Lower lobe of right lung (tissue), 2 donors: ENCODE measurements around the gene HOXA4. TPM values are rescaled to one million over a fixed set of nuclear protein-coding genes. Genes with fewer than 3 reads are reported as not detected.
A peak's percentile ranks its signal among the peaks of the same experiment; 100 is the strongest.

ENCODE experiments used
- ATAC-seq, 2 donors: fragments of 200-7000 bp; cut with Tn5 transposase; one replicate each; pipeline ENCODE4 v1.9.1; 2020 to 2022; ENCODE audit warnings: mild to moderate bottlenecking in 2 of 2, moderate library complexity in 2 of 2
- DNase-seq: peaks from one replicate; pipeline ENCODE4 v3.0.0-alpha.2; 2020
- H3K27ac ChIP-seq: fragments of 200-600 bp; one replicate; pipeline ENCODE4 v1.8.0; 2022
- H3K27me3 ChIP-seq: fragments of 200-600 bp; one replicate; pipeline ENCODE4 v1.8.0; 2022; ENCODE audit warnings: low read depth
- H3K36me3 ChIP-seq: fragments of 200-600 bp; one replicate; pipeline ENCODE4 v1.8.0; 2022; ENCODE audit warnings: mild to moderate bottlenecking
- H3K4me1 ChIP-seq: fragments of 200-600 bp; one replicate; pipeline ENCODE4 v1.8.0; 2022
- H3K4me3 ChIP-seq: fragments of 200-600 bp; one replicate; pipeline ENCODE4 v1.8.0; 2022; ENCODE audit warnings: mild to moderate bottlenecking
- H3K9me3 ChIP-seq: fragments of 200-600 bp; one replicate; pipeline ENCODE4 v1.8.0; 2022
- intact Hi-C: fragments of 100-400 bp; cut with DNase I; formaldehyde crosslinking; loops from one replicate; pipeline ENCODE4 v1.11.0; 2022
- total RNA-seq: library from RNA; stranded (reverse); fragmentation: NEBNext Ultra II Directional; extraction: Animal tissue kit (Norgen Biotek cat#: 25700); gene quantifications from one replicate; pipeline ENCODE4 v1.2.1, GENCODE V29; 2021
- TF ChIP-seq, protein P1 (sequence below): fragments of 200-600 bp; IDR thresholded peaks from one replicate; pipeline ENCODE4 v1.8.0; 2022; ENCODE audit warnings: antibody characterized with exemption, mild to moderate bottlenecking
- donor health status: DM: no; HTN: yes; CAD: no; lungs with severe emphysema.

Gene HOXA4
- total RNA-seq, 1 donor from 2014 or later: 8.5 TPM

DNA sequence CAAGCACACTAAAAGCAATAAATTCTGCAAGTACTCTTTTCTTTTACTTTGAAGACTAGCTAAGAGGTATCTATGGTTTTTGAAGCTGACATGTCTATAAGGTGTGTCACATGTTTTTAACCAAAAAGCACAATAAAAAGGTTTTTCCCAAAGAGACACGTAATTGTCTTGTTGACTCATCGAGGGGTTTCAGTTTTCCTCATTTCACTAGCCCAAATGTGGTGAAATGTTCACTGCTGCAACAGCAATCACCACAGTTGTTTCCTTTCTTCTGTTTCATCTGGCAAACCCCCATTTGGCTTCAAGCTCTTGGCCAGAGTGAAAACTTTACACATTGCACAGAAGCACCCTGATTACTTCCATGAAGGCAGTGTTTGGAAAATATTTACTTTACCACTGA is 3.8 kb upstream of the HOXA4 start:
- Histone ChIP-seq H3K27ac (peak overlapping the region; percentile 95), H3K9me3 (no peaks in the 10 kb centered on the region), H3K36me3 (no peaks in the 10 kb centered on the region), H3K27me3 (peaks cover 35% of the 10 kb centered on the region), H3K4me1 (peaks cover 46% of the 10 kb centered on the region), H3K4me3 (no peak overlapping the region)
- ATAC-seq (no peak), DNase-seq (no peak)
- intact Hi-C loops: no loop called here
- TF ChIP-seq, protein P1, sequence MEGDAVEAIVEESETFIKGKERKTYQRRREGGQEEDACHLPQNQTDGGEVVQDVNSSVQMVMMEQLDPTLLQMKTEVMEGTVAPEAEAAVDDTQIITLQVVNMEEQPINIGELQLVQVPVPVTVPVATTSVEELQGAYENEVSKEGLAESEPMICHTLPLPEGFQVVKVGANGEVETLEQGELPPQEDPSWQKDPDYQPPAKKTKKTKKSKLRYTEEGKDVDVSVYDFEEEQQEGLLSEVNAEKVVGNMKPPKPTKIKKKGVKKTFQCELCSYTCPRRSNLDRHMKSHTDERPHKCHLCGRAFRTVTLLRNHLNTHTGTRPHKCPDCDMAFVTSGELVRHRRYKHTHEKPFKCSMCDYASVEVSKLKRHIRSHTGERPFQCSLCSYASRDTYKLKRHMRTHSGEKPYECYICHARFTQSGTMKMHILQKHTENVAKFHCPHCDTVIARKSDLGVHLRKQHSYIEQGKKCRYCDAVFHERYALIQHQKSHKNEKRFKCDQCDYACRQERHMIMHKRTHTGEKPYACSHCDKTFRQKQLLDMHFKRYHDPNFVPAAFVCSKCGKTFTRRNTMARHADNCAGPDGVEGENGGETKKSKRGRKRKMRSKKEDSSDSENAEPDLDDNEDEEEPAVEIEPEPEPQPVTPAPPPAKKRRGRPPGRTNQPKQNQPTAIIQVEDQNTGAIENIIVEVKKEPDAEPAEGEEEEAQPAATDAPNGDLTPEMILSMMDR: no peak

DNA sequence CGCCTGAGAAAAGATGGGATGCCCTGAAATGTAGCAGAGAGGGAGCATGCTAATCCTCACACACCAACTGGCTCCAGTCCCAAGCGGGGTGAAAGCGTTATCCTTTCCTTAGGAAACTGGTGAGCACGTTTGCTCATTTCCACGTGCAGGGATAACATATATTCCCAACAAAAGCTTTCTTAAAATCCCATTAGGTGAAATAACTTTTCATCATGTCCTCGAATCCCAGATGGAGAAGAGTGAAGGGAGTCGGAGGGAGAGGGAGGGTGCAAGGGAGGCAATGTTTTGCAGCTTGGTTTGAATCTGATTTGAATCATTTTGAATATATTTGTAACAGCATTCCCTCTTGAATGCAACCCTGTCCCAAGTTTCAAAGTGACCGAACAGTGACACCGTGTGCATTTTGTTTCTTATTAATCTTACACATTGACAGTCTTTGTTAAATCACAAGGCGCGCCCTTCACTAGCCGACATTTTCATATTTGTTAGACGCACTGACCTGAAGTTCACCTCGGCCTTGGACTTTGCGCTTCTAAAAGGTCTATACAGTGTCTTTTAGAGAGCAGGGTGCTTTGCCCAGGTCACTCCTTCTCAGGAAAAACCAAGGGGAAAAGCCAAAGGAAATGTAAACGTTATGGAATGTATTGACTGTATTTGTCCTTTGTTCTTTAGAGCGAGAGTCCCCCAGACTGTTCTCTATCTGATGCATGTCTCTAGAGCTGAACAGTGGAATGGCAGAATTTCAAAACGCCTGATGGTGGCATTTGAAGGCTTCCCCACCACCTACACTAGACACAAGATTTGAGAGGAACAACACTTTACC is 3.1 kb upstream of the HOXA4 start:
- Histone ChIP-seq H3K4me1 (peaks cover 46% of the 10 kb centered on the region), H3K9me3 (no peaks in the 10 kb centered on the region), H3K4me3 (no peak overlapping the region), H3K27ac (peak overlapping the region; percentile 58), H3K36me3 (no peaks in the 10 kb centered on the region), H3K27me3 (peaks cover 31% of the 10 kb centered on the region)
- intact Hi-C loops: no loop called here
- TF ChIP-seq, protein P1: no peak
- DNase-seq (no peak), ATAC-seq (no peak)

GRCh38 chr7:27132978-27133377 is 2.4 kb upstream of the HOXA4 start:
- Histone ChIP-seq H3K4me3 (no peak overlapping the region), H3K9me3 (no peaks in the 10 kb centered on the region), H3K36me3 (no peaks in the 10 kb centered on the region), H3K27me3 (peaks cover 35% of the 10 kb centered on the region), H3K27ac (no peak overlapping the region), H3K4me1 (peaks cover 40% of the 10 kb centered on the region)
- intact Hi-C loops: no loop called here
- ATAC-seq: no peak
- DNase-seq: no peak
- TF ChIP-seq, protein P1: no peak

GRCh38 chr7:27132214-27132613 is 1.7 kb upstream of the HOXA4 start:
- peaks cover 44% of the 10 kb centered on the region for H3K4me1 ChIP-seq
- H3K4me3 ChIP-seq: no peak overlapping the region
- no peak for ATAC-seq
- no peaks in the 10 kb centered on the region for H3K36me3 ChIP-seq
- H3K9me3 ChIP-seq: no peaks in the 10 kb centered on the region
- TF ChIP-seq, protein P1: no peak
- intact Hi-C loops: no loop called here
- peaks cover 38% of the 10 kb centered on the region for H3K27me3 ChIP-seq
- H3K27ac ChIP-seq: no peak overlapping the region
- no peak for DNase-seq

DNA sequence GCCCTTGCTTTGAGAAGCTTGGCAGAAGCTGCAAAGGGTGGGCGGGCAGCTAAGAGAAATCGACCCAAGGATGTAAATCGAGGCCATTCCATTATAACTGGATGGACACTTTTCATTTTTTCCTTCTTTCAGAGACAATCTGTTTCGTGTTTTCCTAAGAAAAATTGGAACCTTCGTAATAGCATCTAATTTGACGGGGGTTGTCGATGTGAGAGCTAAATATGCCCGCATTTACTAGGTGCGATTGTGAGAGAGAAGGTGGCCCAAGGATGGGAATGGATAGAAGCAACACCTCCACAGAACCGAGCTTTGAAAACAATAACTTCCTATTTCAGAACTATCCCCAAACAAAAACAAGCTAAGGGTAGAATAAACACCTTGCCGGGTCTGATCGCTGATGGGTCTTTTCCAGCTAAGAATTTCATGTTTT is 848 bp upstream of the HOXA4 start:
- peak overlapping the region; percentile 92 for H3K27ac ChIP-seq
- peaks cover 52% of the 10 kb centered on the region for H3K4me1 ChIP-seq
- ATAC-seq (no peak), DNase-seq (no peak)
- H3K36me3 ChIP-seq: no peaks in the 10 kb centered on the region
- intact Hi-C loops: no loop called here
- TF ChIP-seq, protein P1: no peak
- peak overlapping the region; percentile 69 for H3K4me3 ChIP-seq
- H3K27me3 ChIP-seq: peaks cover 30% of the 10 kb centered on the region
- H3K9me3 ChIP-seq: no peaks in the 10 kb centered on the region
